Loucy (cell line): ENCODE measurements around the gene CLEC17A.

ENCODE experiments used
- EZH2phosphoT487 ChIP-seq: fragments of 200-600 bp; IDR thresholded peaks from 2 replicates; pipeline ENCODE4 v1.6.1; 2018; ENCODE audit warnings: antibody characterized with exemption, mild to moderate bottlenecking, moderate library complexity, borderline replicate concordance
- TF ChIP-seq, protein P1 (sequence below): fragments of 200-600 bp; sonication (generic); conservative IDR thresholded peaks from 2 replicates; pipeline ENCODE4 v1.5.1; 2014; ENCODE audit warnings: mild to moderate bottlenecking, antibody characterized with exemption, low read length

DNA sequence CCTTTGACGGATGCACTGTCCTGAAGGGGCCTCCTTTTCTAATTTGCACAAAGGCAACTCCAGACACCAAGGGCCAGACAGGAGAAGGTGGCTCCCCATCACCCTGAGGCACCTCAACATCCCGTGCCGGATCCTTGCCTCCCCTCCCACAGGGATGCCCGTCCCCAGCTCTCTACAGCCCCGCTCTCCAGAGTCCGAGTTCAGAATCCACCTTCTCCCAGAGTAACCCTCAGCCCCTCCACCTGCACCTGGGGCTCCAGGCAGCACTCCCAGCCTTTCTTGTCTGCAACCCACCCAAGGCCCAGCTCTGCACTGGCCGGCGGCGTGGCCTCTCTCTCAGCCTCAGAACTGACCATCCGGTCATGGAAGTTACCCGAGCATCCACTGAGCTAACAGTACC, 15.8 kb upstream of the CLEC17A start:
- TF ChIP-seq, protein P1, sequence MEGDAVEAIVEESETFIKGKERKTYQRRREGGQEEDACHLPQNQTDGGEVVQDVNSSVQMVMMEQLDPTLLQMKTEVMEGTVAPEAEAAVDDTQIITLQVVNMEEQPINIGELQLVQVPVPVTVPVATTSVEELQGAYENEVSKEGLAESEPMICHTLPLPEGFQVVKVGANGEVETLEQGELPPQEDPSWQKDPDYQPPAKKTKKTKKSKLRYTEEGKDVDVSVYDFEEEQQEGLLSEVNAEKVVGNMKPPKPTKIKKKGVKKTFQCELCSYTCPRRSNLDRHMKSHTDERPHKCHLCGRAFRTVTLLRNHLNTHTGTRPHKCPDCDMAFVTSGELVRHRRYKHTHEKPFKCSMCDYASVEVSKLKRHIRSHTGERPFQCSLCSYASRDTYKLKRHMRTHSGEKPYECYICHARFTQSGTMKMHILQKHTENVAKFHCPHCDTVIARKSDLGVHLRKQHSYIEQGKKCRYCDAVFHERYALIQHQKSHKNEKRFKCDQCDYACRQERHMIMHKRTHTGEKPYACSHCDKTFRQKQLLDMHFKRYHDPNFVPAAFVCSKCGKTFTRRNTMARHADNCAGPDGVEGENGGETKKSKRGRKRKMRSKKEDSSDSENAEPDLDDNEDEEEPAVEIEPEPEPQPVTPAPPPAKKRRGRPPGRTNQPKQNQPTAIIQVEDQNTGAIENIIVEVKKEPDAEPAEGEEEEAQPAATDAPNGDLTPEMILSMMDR = no peak
- no peak for TF ChIP-seq EZH2phosphoT487
